Activated T-helper 1 cell treated with anti-CD3 and anti-CD28 coated beads, Interleukin-2, amount 50 U/mL, for 16 hours (primary cell): ENCODE results near the gene TFF2.

Experiments used
- DNase-seq, 2 donors: peaks; one replicate each; pipeline ENCODE4 v3.0.0-alpha.2; 2020; ENCODE audit warnings: low read depth in 1 of 2, low spot score in 1 of 2

Gene TFF2

GRCh38 chr21:42307106-42307505 lies 43.7 kb downstream of the TFF2 start:
- no peak for DNase-seq

DNA sequence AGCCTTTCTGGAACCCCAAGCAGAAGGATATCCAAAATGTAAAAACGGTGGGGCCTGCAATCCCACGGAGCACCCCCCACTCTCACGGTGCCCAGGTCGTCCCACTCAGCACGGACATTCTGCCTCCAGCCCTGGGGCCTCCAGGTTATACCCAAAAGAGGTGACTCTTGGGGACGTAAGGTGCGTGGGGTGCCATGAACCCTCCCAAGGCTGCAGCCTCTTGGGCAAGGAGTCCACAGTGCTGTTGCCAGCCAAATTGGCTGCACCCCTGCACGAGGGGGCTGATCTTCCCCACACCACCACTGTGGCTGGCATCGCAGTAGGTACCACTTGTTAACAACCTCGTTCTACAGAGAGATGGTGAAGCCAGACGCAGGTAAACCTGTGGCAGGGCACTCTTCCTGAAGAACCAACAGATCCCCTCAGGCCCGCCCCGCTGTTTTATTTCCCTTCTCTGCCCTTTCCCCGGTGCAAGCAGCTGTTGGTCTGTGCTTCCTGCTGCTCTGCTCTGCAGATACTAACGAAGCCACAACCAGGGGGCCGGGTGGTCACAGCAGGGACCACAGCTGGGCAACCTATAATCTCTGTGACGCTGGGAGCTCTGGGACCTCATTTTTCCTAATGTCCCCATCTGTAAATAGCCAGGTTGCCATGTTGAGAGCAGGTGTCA lies 44.3 kb downstream of the TFF2 start:
- DNase-seq = no peak

- no peak for DNase-seq
These were observed 45.1 kb downstream of the TFF2 start for GRCh38 chr21:42305707-42306147.

GRCh38 chr21:42304556-42305454 lies 46.0 kb downstream of the TFF2 start:
- no peak for DNase-seq

- DNase-seq = no peak
These were observed 47.4 kb downstream of the TFF2 start for GRCh38 chr21:42303443-42303842.

DNA sequence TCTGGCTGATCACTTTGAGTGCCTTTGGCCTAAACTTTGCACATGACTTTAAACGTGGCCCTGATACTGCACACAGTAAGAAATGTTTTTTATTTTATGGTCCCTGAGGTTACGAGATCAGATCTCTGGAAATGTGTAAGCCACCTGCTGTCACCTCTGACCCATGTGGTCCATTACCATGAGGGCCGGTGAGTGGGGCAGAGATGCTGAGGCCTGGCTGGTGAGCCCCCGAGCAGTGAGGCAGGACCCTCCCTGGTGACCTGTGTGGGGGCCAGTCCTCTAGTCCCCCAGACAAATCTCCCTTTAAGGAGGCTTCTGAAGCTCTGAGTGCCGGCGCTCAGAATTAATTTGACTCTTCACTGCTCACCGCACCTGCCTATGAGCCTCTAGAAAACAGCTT lies 48.0 kb downstream of the TFF2 start:
- no peak for DNase-seq

- no peak for DNase-seq
These were observed 48.6 kb downstream of the TFF2 start for GRCh38 chr21:42302076-42302650.

- no peak for DNase-seq
These were observed 49.3 kb downstream of the TFF2 start for GRCh38 chr21:42301371-42302075.

GRCh38 chr21:42300956-42301355 lies 49.8 kb downstream of the TFF2 start:
- DNase-seq = no peak

DNA sequence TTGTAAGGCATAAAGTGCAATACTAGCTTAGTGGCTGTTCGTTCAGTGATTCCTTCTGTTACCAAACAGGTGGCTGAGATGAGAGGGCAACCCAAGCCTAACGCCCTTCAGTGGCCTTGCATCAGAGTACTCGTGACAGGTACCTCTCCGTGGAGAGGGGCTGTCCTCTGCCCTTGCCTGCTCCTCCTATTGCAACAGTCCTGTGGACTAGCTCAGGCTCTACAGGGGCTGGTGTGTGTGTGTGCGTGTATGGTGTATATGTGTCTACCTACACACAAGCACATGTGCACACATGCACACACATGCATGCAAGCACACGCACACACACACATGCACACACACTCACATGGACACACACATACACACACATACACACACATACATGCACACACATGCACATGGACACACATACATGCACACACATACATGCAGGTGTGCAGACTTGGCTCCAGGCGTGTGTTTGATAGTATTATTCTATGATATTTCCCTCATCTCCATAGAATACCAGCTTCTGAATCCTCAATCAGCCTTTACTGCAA lies 50.7 kb downstream of the TFF2 start:
- DNase-seq = no peak

GRCh38 chr21:42299324-42300044 lies 51.3 kb downstream of the TFF2 start:
- DNase-seq = no peak

DNA sequence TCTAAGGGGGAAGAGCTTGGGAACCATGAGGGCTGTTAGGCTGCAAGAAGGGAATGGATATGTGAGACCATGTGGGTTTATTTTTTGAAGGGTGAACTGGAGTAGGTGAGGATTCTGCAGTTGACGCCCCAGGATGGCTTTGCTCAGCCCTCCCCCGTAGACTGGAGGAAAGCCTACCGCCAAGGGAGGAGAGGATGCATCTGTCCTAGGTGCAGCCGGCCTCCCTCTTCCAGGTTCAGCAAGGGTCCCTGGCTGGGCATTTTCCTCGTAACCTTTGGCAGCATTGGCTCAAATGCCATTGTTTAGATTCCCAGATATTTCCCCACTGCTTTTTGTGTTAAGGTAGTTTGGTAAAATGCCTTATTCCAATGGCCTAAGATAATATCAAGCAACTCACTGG lies 52.1 kb downstream of the TFF2 start:
- no peak for DNase-seq

- DNase-seq = no peak
These were observed 52.6 kb downstream of the TFF2 start for GRCh38 chr21:42298237-42298636.

GRCh38 chr21:42297377-42297776 lies 53.4 kb downstream of the TFF2 start:
- DNase-seq = no peak

GRCh38 chr21:42296501-42296900 lies 54.3 kb downstream of the TFF2 start:
- DNase-seq = no peak
